ENCODE results near the gene ZNF408.
"Not testable (repeated sequence)": the region's sequence is repeated elsewhere in the genome, so short reads cannot be mapped to it uniquely, and the experiment has no call there.

ZNF408 gene

DNA sequence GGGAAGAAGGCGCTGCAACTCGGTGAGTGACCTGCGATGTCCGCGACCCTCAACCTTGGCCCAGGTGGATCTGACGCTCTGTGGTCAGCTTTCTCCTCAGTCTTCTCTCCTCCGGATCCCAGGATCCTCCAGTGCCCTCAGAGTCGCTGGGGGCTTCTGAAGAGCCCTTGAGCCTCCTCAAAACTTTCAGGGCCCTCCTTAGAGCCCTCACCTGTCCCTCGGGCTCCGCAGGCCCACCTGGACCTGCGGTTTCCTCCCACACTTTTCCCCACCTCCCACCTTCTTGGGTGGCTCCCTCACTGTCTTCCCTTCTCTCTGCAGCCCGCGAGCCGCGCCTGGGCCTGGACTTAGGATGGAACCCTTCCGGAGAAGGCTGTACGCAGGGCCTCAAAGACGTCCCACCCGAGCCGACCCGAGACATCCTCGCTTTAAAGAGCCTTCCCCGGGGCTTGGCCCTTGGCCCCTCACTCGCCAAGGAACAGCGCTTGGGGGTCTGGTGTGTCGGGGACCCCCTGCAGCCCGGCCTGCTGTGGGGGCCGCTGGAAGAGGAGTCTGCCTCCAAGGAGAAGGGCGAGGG, 335 bp downstream of the ZNF408 start:
- peaks cover 40% of the 10 kb centered on the region for H3K36me3 ChIP-seq (ENCODE audit: control insufficient read depth, insufficient read depth, low read length)

DNA sequence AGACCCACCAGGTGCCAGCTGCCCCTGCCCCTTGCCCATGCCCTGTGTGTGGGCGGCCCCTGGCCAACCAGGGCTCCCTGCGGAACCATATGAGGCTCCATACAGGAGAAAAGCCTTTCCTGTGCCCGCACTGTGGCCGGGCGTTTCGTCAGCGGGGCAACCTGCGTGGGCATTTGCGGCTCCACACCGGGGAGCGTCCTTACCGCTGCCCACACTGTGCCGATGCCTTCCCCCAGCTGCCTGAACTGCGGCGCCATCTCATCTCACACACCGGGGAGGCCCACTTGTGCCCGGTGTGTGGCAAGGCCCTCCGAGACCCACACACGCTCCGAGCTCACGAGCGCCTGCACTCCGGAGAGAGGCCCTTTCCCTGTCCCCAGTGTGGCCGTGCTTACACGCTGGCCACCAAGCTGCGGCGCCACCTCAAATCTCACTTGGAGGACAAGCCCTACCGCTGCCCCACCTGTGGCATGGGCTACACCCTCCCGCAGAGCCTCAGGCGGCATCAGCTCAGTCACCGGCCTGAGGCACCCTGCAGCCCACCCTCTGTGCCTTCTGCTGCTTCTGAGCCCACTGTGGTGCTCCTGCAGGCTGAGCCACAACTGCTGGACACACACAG, 4.3 kb downstream of the ZNF408 start:
- H3K4me3 ChIP-seq (ENCODE audit: low read depth, low read length) = no peak overlapping the region
- H3K36me3 ChIP-seq (ENCODE audit: control insufficient read depth, insufficient read depth, low read length) = peaks cover 49% of the 10 kb centered on the region
- no peaks in the 10 kb centered on the region for H3K27me3 ChIP-seq (ENCODE audit: control insufficient read depth, insufficient read depth, low read length)
- no peaks in the 10 kb centered on the region for H3K9me3 ChIP-seq (ENCODE audit: control insufficient read depth, insufficient read depth, low read length)
- H3K9ac ChIP-seq (ENCODE audit: low read depth, low read length) = no peak overlapping the region
- H3K4me1 ChIP-seq (ENCODE audit: control insufficient read depth, insufficient read depth, low read length) = no peaks in the 10 kb centered on the region
- no peak overlapping the region for H3K27ac ChIP-seq (ENCODE audit: low read depth, low read length)

More for the DNA sequence above, 335 bp downstream of the ZNF408 start:
- Histone ChIP-seq H3K4me1 (ENCODE audit: control insufficient read depth, insufficient read depth, low read length) (no peaks in the 10 kb centered on the region), H3K27me3 (ENCODE audit: control insufficient read depth, insufficient read depth, low read length) (no peaks in the 10 kb centered on the region), H3K9ac (ENCODE audit: low read depth, low read length) (peak overlapping the region; percentile 89), H3K27ac (ENCODE audit: low read depth, low read length) (peak overlapping the region; percentile 99), H3K4me3 (ENCODE audit: low read depth, low read length) (peak overlapping the region; percentile 91), H3K9me3 (ENCODE audit: control insufficient read depth, insufficient read depth, low read length) (no peaks in the 10 kb centered on the region)

DNA sequence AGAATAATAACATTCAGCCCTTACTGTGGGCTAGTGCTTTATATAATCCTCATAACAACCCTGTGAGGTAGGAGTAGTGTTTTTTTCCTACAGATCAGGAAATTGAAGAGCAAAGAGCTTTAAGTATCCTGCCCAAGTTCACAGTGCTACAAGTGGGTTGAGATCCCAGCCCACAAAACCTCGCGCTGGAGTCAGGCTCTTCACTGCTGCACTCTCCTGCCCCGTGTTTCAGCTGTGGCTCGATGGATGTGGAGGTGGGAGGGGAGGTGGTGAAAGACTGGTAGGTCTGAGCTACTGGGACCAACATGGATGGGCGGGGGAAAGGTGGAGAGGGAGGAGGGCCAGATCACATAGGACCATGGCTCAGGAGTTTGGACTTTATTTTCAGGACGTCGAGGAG, 6.1 kb downstream of the ZNF408 start:
- no peaks in the 10 kb centered on the region for H3K9me3 ChIP-seq (ENCODE audit: control insufficient read depth, insufficient read depth, low read length)
- no peak overlapping the region for H3K4me3 ChIP-seq (ENCODE audit: low read depth, low read length)
- peaks cover 49% of the 10 kb centered on the region for H3K36me3 ChIP-seq (ENCODE audit: control insufficient read depth, insufficient read depth, low read length)
- no peak overlapping the region for H3K27ac ChIP-seq (ENCODE audit: low read depth, low read length)
- no peaks in the 10 kb centered on the region for H3K27me3 ChIP-seq (ENCODE audit: control insufficient read depth, insufficient read depth, low read length)
- no peaks in the 10 kb centered on the region for H3K4me1 ChIP-seq (ENCODE audit: control insufficient read depth, insufficient read depth, low read length)
- H3K9ac ChIP-seq (ENCODE audit: low read depth, low read length) = no peak overlapping the region

DNA sequence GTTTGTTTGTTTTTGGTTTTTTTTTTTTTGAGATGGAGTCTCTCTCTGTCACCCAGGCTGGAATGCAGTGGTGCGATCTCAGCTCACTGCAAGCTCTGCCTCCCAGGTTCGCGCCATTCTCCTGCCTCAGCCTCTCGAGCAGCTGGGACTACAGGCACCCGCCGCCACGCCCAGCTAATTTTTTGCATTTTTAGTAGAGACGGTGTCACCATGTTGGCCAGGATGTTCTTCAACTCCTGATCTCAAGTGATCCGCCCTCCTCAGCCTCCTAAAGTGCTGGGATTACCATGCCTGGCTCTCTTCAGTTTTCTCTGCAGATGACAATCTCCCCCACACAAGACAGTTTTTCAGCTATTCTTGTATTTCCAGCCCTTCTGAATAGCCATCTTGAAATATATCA, 8.5 kb downstream of the ZNF408 start:
- H3K9me3 ChIP-seq (ENCODE audit: control insufficient read depth, insufficient read depth, low read length); H3K4me3 ChIP-seq (ENCODE audit: low read depth, low read length); H3K27me3 ChIP-seq (ENCODE audit: control insufficient read depth, insufficient read depth, low read length); H3K27ac ChIP-seq (ENCODE audit: low read depth, low read length); H3K9ac ChIP-seq (ENCODE audit: low read depth, low read length); H3K4me1 ChIP-seq (ENCODE audit: control insufficient read depth, insufficient read depth, low read length): not testable (repeated sequence)
- peaks cover 27% of the 10 kb centered on the region for H3K36me3 ChIP-seq (ENCODE audit: control insufficient read depth, insufficient read depth, low read length)

DNA sequence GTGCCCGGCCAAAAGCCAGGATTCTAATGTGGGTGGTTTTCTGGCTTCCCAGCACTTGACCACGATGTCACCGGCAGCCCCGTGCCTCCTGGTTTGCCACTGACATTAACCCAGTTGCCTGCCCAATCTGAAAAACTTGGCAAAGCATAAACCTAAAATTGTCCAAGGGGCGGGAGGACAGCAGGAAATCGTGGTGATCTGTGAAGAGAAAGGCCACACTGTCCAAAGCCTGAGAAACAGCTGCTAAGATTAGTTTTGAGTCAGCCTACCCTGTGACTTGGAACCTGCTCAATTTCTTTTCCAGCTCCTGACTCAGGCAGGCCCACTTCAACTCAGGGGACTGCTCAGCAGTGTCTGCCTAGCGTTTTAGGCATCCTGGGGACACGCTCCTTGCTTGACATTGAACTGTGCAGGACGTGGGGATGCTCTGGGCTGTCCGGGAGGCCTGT, 10.0 kb downstream of the ZNF408 start:
- peaks cover 13% of the 10 kb centered on the region for H3K36me3 ChIP-seq (ENCODE audit: control insufficient read depth, insufficient read depth, low read length)
- H3K9ac ChIP-seq (ENCODE audit: low read depth, low read length) = no peak overlapping the region
- H3K4me1 ChIP-seq (ENCODE audit: control insufficient read depth, insufficient read depth, low read length) = no peaks in the 10 kb centered on the region
- H3K27ac ChIP-seq (ENCODE audit: low read depth, low read length) = no peak overlapping the region
- H3K4me3 ChIP-seq (ENCODE audit: low read depth, low read length) = no peak overlapping the region
- H3K9me3 ChIP-seq (ENCODE audit: control insufficient read depth, insufficient read depth, low read length) = no peaks in the 10 kb centered on the region
- H3K27me3 ChIP-seq (ENCODE audit: control insufficient read depth, insufficient read depth, low read length) = no peaks in the 10 kb centered on the region

DNA sequence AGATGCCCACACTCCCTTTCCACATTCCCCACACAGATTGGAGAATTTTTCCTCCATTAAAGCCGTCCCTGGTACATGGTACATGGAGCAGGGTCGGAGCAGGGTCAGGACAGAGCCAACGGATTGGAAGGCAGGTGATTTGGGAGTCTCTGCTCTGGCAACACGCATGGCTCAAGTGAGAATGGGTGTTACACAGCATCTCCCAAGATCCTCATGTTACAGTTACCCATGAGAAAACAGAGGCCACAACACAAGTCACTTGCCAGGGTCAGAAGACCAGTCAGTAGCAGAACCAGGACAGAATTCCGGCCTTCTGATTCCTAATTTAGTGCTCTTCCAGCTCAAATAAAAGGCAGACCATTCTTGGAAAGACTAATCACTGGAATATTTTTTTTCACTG, 10.5 kb downstream of the ZNF408 start:
- H3K27me3 ChIP-seq (ENCODE audit: control insufficient read depth, insufficient read depth, low read length) = no peaks in the 10 kb centered on the region
- no peaks in the 10 kb centered on the region for H3K9me3 ChIP-seq (ENCODE audit: control insufficient read depth, insufficient read depth, low read length)
- H3K9ac ChIP-seq (ENCODE audit: low read depth, low read length) = no peak overlapping the region
- H3K36me3 ChIP-seq (ENCODE audit: control insufficient read depth, insufficient read depth, low read length) = peaks cover 8% of the 10 kb centered on the region; the same call in 1 of the 2 replicates
- H3K4me1 ChIP-seq (ENCODE audit: control insufficient read depth, insufficient read depth, low read length) = no peaks in the 10 kb centered on the region
- H3K4me3 ChIP-seq (ENCODE audit: low read depth, low read length) = no peak overlapping the region
- no peak overlapping the region for H3K27ac ChIP-seq (ENCODE audit: low read depth, low read length)

DNA sequence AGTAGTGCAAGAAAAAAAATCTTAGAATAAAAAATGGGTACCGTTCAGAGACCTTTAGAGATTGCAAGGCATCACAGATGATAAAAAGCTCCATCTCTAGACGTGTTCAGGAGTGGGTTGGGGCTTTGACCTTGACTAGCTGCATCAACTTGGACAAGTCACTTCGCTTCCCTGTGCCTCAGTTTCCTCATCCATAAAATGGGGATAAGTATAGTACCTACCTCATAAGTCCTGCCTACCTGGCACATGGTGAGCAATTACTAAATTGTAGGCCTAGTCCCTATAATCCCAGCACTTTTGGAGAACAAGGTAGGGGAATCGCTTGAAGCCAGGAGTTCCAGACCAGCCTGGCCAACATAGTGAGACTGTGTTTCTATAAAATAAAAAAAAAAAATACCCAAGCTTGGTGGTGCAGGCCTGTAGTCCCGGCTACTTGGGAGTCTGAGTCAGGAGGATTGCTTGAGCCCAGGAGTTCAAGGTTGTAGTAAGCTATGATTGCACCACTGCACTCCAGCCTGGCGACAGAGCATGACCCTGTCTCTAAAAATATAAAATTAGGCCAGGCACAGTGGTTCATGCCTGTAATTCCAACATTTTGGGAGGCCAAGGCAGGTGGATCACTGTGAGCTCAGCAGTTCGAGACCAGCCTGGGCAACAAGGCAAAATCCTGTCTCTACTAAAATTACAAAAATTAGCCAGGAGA, 12.2 kb downstream of the ZNF408 start:
- H3K4me3 ChIP-seq (ENCODE audit: low read depth, low read length) = no peak overlapping the region
- no peaks in the 10 kb centered on the region for H3K27me3 ChIP-seq (ENCODE audit: control insufficient read depth, insufficient read depth, low read length)
- no peaks in the 10 kb centered on the region for H3K4me1 ChIP-seq (ENCODE audit: control insufficient read depth, insufficient read depth, low read length)
- H3K9ac ChIP-seq (ENCODE audit: low read depth, low read length) = no peak overlapping the region
- H3K27ac ChIP-seq (ENCODE audit: low read depth, low read length) = no peak overlapping the region
- H3K36me3 ChIP-seq (ENCODE audit: control insufficient read depth, insufficient read depth, low read length) = no peaks in the 10 kb centered on the region
- no peaks in the 10 kb centered on the region for H3K9me3 ChIP-seq (ENCODE audit: control insufficient read depth, insufficient read depth, low read length)

DNA sequence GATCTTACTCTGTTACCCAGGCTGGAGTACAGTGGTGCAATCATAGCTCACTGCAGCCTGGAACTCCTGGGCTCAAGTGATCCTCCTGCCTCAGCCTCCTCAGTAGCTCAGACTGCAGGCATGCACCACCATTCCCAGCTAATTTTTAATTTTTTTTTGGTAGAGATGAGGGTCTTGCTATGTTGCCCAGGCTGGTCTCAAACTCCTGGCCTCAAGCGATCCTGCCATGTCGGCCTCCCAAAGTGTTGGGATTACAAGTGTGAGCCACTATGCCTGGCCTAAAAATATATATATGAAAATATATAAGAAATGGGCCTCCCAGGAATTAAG, 17.0 kb downstream of the ZNF408 start:
- H3K27ac ChIP-seq (ENCODE audit: low read depth, low read length); H3K9me3 ChIP-seq (ENCODE audit: control insufficient read depth, insufficient read depth, low read length); H3K4me3 ChIP-seq (ENCODE audit: low read depth, low read length); H3K4me1 ChIP-seq (ENCODE audit: control insufficient read depth, insufficient read depth, low read length); H3K36me3 ChIP-seq (ENCODE audit: control insufficient read depth, insufficient read depth, low read length); H3K9ac ChIP-seq (ENCODE audit: low read depth, low read length); H3K27me3 ChIP-seq (ENCODE audit: control insufficient read depth, insufficient read depth, low read length): not testable (repeated sequence)

DNA sequence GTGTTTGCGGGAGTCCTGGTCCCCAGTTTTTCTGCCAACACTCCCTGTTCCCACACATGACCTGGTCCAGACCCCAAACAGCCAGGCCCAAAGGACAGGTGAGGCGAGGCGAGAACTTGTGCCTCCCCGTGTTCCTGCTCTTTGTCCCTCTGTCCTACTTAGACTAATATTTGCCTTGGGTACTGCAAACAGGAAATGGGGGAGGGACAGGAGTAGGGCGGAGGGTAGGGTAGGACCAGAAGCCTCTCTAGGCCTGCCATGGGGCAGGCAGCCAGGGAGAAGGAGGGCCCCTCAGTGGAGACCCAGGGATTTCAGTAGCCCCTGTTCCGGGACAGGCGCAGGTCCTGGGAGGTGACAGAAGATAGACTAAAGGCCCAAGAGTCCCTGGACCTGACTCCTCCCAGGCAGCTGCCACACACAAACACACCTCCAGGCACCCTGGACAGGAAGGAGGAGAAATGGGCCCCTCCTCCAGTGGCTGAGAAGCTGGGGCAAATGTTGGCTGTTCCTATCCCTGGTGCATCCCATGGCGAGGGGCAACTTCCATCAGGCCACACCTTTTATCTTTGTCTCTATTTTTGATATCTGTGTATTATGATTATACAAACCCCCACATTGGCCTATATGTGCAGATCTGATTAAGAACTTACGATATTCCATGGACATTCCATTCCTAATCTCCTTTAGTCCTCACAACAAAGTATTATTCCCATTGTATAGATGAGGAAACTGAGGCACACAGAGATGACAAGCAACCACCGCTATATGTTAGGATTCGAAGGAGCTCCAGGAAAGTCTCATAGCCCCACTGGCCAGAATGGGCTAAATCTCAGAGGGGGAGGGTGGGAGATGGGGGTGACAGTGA, 17.6 kb downstream of the ZNF408 start:
- Histone ChIP-seq H3K27me3 (ENCODE audit: control insufficient read depth, insufficient read depth, low read length) (no peaks in the 10 kb centered on the region), H3K4me1 (ENCODE audit: control insufficient read depth, insufficient read depth, low read length) (no peaks in the 10 kb centered on the region), H3K4me3 (ENCODE audit: low read depth, low read length) (no peak overlapping the region), H3K36me3 (ENCODE audit: control insufficient read depth, insufficient read depth, low read length) (no peaks in the 10 kb centered on the region), H3K9me3 (ENCODE audit: control insufficient read depth, insufficient read depth, low read length) (no peaks in the 10 kb centered on the region), H3K9ac (ENCODE audit: low read depth, low read length) (no peak overlapping the region), H3K27ac (ENCODE audit: low read depth, low read length) (no peak overlapping the region)

DNA sequence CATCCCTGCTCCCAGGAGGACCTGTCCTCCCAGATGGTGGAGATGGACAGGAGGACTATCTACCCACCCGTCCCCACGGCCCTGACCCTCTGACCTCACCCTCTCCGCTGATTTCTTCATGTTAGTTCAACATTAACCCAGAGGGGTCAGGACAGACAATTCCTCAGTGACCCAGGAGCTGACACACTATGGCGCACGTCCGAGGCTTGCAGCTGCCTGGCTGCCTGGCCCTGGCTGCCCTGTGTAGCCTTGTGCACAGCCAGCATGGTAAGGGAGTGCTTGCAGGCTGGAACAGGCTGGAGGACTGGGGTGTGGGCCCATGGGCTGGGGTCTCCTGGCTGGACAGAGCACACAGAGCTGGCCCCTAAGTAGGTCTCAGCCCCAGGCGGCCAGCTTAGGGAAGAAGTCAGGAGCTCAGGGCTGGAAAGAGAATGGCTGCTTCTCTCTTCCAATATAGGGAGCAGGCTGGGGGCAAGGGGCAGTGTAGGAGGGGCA, 18.3 kb downstream of the ZNF408 start, which contains the start of gene F2:
F2 (plus strand) TSS at position 166 of the 495 bp plus-strand sequence; CDS start at position 189, 23 bp downstream.
- no peak within 1 kb of the TSS for H3K27ac ChIP-seq (ENCODE audit: low read depth, low read length)

More for the DNA sequence above, 18.3 kb downstream of the ZNF408 start, which contains the start of gene F2:
- peaks cover 2% of the 10 kb centered on the region; the same call in 1 of the 2 replicates for H3K4me1 ChIP-seq (ENCODE audit: control insufficient read depth, insufficient read depth, low read length)
- H3K36me3 ChIP-seq (ENCODE audit: control insufficient read depth, insufficient read depth, low read length) = no peaks in the 10 kb centered on the region
- no peaks in the 10 kb centered on the region for H3K9me3 ChIP-seq (ENCODE audit: control insufficient read depth, insufficient read depth, low read length)
- no peak within 1 kb of the TSS for H3K4me3 ChIP-seq (ENCODE audit: low read depth, low read length)
- no peaks in the 10 kb centered on the region for H3K27me3 ChIP-seq (ENCODE audit: control insufficient read depth, insufficient read depth, low read length)
- H3K9ac ChIP-seq (ENCODE audit: low read depth, low read length) = no peak within 1 kb of the TSS

Data from HUES48 (cell line).